Measurements from ENCODE around the gene H2BK1. TPM values are rescaled to one million over a fixed set of nuclear protein-coding genes. Genes with fewer than 3 reads are reported as not detected.

Gene H2BK1
- total RNA-seq (not detected), polyA plus RNA-seq (under 1 TPM in 1 of 3 donors, not detected in 2; 0.24 TPM)
- long read RNA-seq, donor 1: 0 reads
- long read RNA-seq, donor 2: 0 reads

GRCh38 chr7:151210087-151210854 lies at the start of gene H2BK1:
H2BK1 (minus strand) TSS chr7:151210488; CDS start chr7:151210318, 170 bp downstream.
- H3K4me1 ChIP-seq: peaks cover 0 to 16% (median 0%) of the 10 kb centered on the region in 6 donors

GRCh38 chr7:151257990-151258389 lies 47.7 kb upstream of the H2BK1 start:
- WGBS, 5 donors: 89 to 95% (median 93%) methylated on average over 7 of the region's 7 CpGs

More at GRCh38 chr7:151210087-151210854, at the start of gene H2BK1:
- Histone ChIP-seq H3K27ac (no peak within 1 kb of the TSS), H3K4me3 (no peak within 1 kb of the TSS), H3K27me3 (replicated peaks in 1 of 7) (peaks cover 0 to 28% (median 1%) of the 10 kb centered on the region in 7 donors), H3K9me3 (no peaks in the 10 kb centered on the region), H3K36me3 (peaks cover 6 to 37% (median 33%) of the 10 kb centered on the region in 6 donors)
- peak; percentile 37 for DNase-seq
- intact Hi-C loops (cut with DNase I; ENCODE audit: low total_unique reads): no loop called here
- WGBS, 5 donors: 88 to 91% (median 91%) methylated on average over 17 of the region's 17 CpGs
- TF ChIP-seq POLR2AphosphoS5 (IDR thresholded peaks at IDR 0.05) (no peak), POLR2A (IDR thresholded peaks at IDR 0.05) (no peak)
- TF ChIP-seq, protein P1, sequence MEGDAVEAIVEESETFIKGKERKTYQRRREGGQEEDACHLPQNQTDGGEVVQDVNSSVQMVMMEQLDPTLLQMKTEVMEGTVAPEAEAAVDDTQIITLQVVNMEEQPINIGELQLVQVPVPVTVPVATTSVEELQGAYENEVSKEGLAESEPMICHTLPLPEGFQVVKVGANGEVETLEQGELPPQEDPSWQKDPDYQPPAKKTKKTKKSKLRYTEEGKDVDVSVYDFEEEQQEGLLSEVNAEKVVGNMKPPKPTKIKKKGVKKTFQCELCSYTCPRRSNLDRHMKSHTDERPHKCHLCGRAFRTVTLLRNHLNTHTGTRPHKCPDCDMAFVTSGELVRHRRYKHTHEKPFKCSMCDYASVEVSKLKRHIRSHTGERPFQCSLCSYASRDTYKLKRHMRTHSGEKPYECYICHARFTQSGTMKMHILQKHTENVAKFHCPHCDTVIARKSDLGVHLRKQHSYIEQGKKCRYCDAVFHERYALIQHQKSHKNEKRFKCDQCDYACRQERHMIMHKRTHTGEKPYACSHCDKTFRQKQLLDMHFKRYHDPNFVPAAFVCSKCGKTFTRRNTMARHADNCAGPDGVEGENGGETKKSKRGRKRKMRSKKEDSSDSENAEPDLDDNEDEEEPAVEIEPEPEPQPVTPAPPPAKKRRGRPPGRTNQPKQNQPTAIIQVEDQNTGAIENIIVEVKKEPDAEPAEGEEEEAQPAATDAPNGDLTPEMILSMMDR (IDR thresholded peaks at IDR 0.05 in 8 of 11, conservative IDR thresholded peaks at IDR 0.05 in 3 of 11): no peak

GRCh38 chr7:151256410-151257045 lies 46.2 kb upstream of the H2BK1 start:
- Histone ChIP-seq H3K9me3 (no peaks in the 10 kb centered on the region), H3K27me3 (replicated peaks in 1 of 7) (peaks cover 0 to 62% (median under 1%) of the 10 kb centered on the region in 7 donors), H3K4me3 (no peak overlapping the region), H3K27ac (no peak overlapping the region), H3K4me1 (peaks cover 0 to 16% (median 10%) of the 10 kb centered on the region in 6 donors), H3K36me3 (no peaks in the 10 kb centered on the region)
- WGBS, 5 donors: 68 to 84% (median 76%) methylated on average over 16 of the region's 16 CpGs
- TF ChIP-seq, protein P1 (IDR thresholded peaks at IDR 0.05 in 8 of 11, conservative IDR thresholded peaks at IDR 0.05 in 3 of 11): no peak
- TF ChIP-seq POLR2AphosphoS5 (IDR thresholded peaks at IDR 0.05): no peak
- TF ChIP-seq POLR2A (IDR thresholded peaks at IDR 0.05): no peak
- intact Hi-C loops (cut with DNase I; ENCODE audit: low total_unique reads): no loop called here
- DNase-seq: no peak

More at GRCh38 chr7:151257990-151258389, 47.7 kb upstream of the H2BK1 start:
- no peak overlapping the region for H3K4me3 ChIP-seq
- H3K27ac ChIP-seq: no peak overlapping the region
- peaks cover 0 to 47% (median 0%) of the 10 kb centered on the region in 7 donors for H3K27me3 ChIP-seq (replicated peaks in 1 of 7)
- intact Hi-C loops (cut with DNase I; ENCODE audit: low total_unique reads): no loop called here
- DNase-seq: no peak
- H3K4me1 ChIP-seq: peaks cover 0 to 4% (median under 1%) of the 10 kb centered on the region in 6 donors
- no peaks in the 10 kb centered on the region for H3K36me3 ChIP-seq
- no peaks in the 10 kb centered on the region for H3K9me3 ChIP-seq
- TF ChIP-seq POLR2A (IDR thresholded peaks at IDR 0.05): no peak
- TF ChIP-seq POLR2AphosphoS5 (IDR thresholded peaks at IDR 0.05): no peak
- TF ChIP-seq, protein P1 (IDR thresholded peaks at IDR 0.05 in 8 of 11, conservative IDR thresholded peaks at IDR 0.05 in 3 of 11): no peak

DNA sequence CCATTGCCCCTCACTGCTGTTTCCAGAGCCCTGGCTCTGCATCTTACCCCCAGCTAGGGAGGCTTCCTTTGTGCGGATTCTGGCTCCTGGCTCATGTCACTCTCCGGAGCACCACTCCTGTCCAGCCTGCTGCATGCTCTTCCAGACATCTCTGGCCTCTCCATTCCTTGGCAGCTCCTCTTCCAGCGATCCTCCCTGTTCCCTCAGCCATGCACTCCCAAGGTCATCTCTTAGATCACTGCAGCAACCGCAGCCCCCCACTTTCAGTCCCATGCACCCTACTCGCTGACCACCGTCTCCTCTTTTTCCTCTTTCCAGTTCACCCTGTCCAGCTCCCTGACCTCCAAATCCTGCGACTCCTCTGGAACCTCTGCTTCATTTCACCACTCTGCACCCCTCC lies 45.1 kb upstream of the H2BK1 start:
- 66 to 79% (median 76%) methylated on average over 7 of the region's 7 CpGs for WGBS, 5 donors
- TF ChIP-seq POLR2A (IDR thresholded peaks at IDR 0.05) (no peak), POLR2AphosphoS5 (IDR thresholded peaks at IDR 0.05) (no peak)
- TF ChIP-seq, protein P1 (IDR thresholded peaks at IDR 0.05 in 8 of 11, conservative IDR thresholded peaks at IDR 0.05 in 3 of 11): no peak

More for the DNA sequence above, 45.1 kb upstream of the H2BK1 start:
- Histone ChIP-seq H3K4me3 (no peak overlapping the region), H3K27ac (no peak overlapping the region), H3K36me3 (no peaks in the 10 kb centered on the region), H3K27me3 (replicated peaks in 1 of 7) (peaks cover 0 to 65% (median 4%) of the 10 kb centered on the region in 7 donors), H3K9me3 (no peaks in the 10 kb centered on the region), H3K4me1 (peaks cover 4 to 28% (median 21%) of the 10 kb centered on the region in 6 donors)
- intact Hi-C loops (cut with DNase I; ENCODE audit: low total_unique reads): no loop called here
- no peak for DNase-seq

Data from spleen (tissue), 13 donors.